Measurements from ENCODE around the gene SAMHD1. TPM values are rescaled to one million over a fixed set of nuclear protein-coding genes. Genes with fewer than 3 reads are reported as not detected.

The SAMHD1 gene
- total and polyA plus RNA-seq, 10 donors: 52.3 to 238 (median 195) TPM

GRCh38 chr20:36992802-36993334 is 41.4 kb upstream of the SAMHD1 start:
- Histone ChIP-seq H3K36me3 (peaks cover 0 to 44% (median 10%) of the 10 kb centered on the region in 6 donors), H3K9me3 (peaks cover 0 to 20% (median 13%) of the 10 kb centered on the region in 8 donors), H3K27ac (no peak overlapping the region), H3K4me3 (no peak overlapping the region), H3K4me1 (peaks cover 0 to 32% (median 7%) of the 10 kb centered on the region in 6 donors), H3K27me3 (replicated peaks in 1 of 7) (no peaks in the 10 kb centered on the region)
- DNase-seq: no peak
- WGBS, 5 donors: 93 to 99% (median 95%) methylated on average over 4 of the region's 4 CpGs
- intact Hi-C loops (cut with DNase I; ENCODE audit: low total_unique reads): no loop called here
- TF ChIP-seq POLR2AphosphoS5 (IDR thresholded peaks at IDR 0.05): no peak
- TF ChIP-seq POLR2A (IDR thresholded peaks at IDR 0.05): no peak
- no peak for TF ChIP-seq CTCF (IDR thresholded peaks at IDR 0.05 in 8 of 11, conservative IDR thresholded peaks at IDR 0.05 in 3 of 11)

- Histone ChIP-seq H3K27me3 (replicated peaks in 1 of 7) (no peaks in the 10 kb centered on the region), H3K36me3 (peaks cover 0 to 33% (median 10%) of the 10 kb centered on the region in 6 donors), H3K4me3 (no peak overlapping the region), H3K9me3 (peaks cover 0 to 20% (median 13%) of the 10 kb centered on the region in 8 donors), H3K4me1 (peaks cover 0 to 32% (median 7%) of the 10 kb centered on the region in 6 donors), H3K27ac (no peak overlapping the region)
- intact Hi-C loops (cut with DNase I; ENCODE audit: low total_unique reads): no loop called here
- no peak for TF ChIP-seq POLR2AphosphoS5 (IDR thresholded peaks at IDR 0.05)
- no peak for TF ChIP-seq CTCF (IDR thresholded peaks at IDR 0.05 in 8 of 11, conservative IDR thresholded peaks at IDR 0.05 in 3 of 11)
- TF ChIP-seq POLR2A (IDR thresholded peaks at IDR 0.05): no peak
- no peak for DNase-seq
- WGBS, 5 donors: 88 to 94% (median 92%) methylated on average over 3 of the region's 3 CpGs
These were observed 40.2 kb upstream of the SAMHD1 start for GRCh38 chr20:36991703-36992102.

GRCh38 chr20:36989797-36990196 is 38.3 kb upstream of the SAMHD1 start:
- DNase-seq: no peak
- intact Hi-C loops (cut with DNase I; ENCODE audit: low total_unique reads): no loop called here
- H3K4me3 ChIP-seq: no peak overlapping the region
- no peak for TF ChIP-seq POLR2AphosphoS5 (IDR thresholded peaks at IDR 0.05)
- TF ChIP-seq POLR2A (IDR thresholded peaks at IDR 0.05): no peak
- no peak for TF ChIP-seq CTCF (IDR thresholded peaks at IDR 0.05 in 8 of 11, conservative IDR thresholded peaks at IDR 0.05 in 3 of 11)
- H3K36me3 ChIP-seq: peaks cover 0 to 14% (median 2%) of the 10 kb centered on the region in 6 donors
- 71 to 87% (median 83%) methylated on average over 6 of the region's 6 CpGs for WGBS, 5 donors
- no peaks in the 10 kb centered on the region for H3K27me3 ChIP-seq (replicated peaks in 1 of 7)
- H3K27ac ChIP-seq: peak overlapping the region in 4 of 8 donors; percentile 15 to 68 (median 57)
- H3K9me3 ChIP-seq: peaks cover 0 to 20% (median 13%) of the 10 kb centered on the region in 8 donors
- peaks cover 0 to 32% (median 7%) of the 10 kb centered on the region in 6 donors for H3K4me1 ChIP-seq

- Histone ChIP-seq H3K4me3 (no peak overlapping the region), H3K9me3 (peaks cover 0 to 13% (median 11%) of the 10 kb centered on the region in 8 donors), H3K36me3 (peaks cover 0 to under 1% (median 0%) of the 10 kb centered on the region in 6 donors), H3K27me3 (replicated peaks in 1 of 7) (no peaks in the 10 kb centered on the region), H3K27ac (peak overlapping the region in 3 of 8 donors; percentile 40 to 68 (median 62)), H3K4me1 (peaks cover 0 to 32% (median 7%) of the 10 kb centered on the region in 6 donors)
- 16 to 34% (median 29%) methylated on average over 3 of the region's 3 CpGs for WGBS, 5 donors
- no peak for DNase-seq
- intact Hi-C loops (cut with DNase I; ENCODE audit: low total_unique reads): no loop called here
- TF ChIP-seq POLR2A (IDR thresholded peaks at IDR 0.05) (no peak), POLR2AphosphoS5 (IDR thresholded peaks at IDR 0.05) (no peak), CTCF (IDR thresholded peaks at IDR 0.05 in 8 of 11, conservative IDR thresholded peaks at IDR 0.05 in 3 of 11) (no peak)
These were observed 37.0 kb upstream of the SAMHD1 start for GRCh38 chr20:36988494-36988966.

All from spleen (tissue), 11 donors.